Measurements from ENCODE around the gene CMTR1.

- no peak for TF ChIP-seq POLR2AphosphoS5 (IDR thresholded peaks at IDR 0.05; ENCODE audit: low read depth, low read length)
- TF ChIP-seq TAF1 (IDR thresholded peaks at IDR 0.05; ENCODE audit: borderline replicate concordance, insufficient read depth, low read length) = no peak
- no peak for TF ChIP-seq REST (IDR thresholded peaks at IDR 0.05; ENCODE audit: insufficient read depth in 1 of 2, low read depth in 2 of 2, low read length in 2 of 2)
These were observed 78.9 kb downstream of the CMTR1 start for GRCh38 chr6:37511910-37512399.
